ENCODE data around the gene HOXC12.
A peak's percentile ranks its signal among the peaks of the same experiment; 100 is the strongest.

The HOXC12 gene

DNA sequence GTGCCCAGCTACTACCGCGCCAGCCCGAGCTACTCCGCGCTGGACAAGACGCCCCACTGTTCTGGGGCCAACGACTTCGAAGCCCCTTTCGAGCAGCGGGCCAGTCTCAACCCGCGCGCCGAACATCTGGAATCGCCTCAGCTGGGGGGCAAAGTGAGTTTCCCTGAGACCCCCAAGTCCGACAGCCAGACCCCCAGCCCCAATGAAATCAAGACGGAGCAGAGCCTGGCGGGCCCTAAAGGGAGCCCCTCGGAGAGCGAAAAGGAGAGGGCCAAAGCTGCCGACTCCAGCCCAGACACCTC, 30.9 kb downstream of the HOXC12 start:
- no peak for FAIRE-seq

DNA sequence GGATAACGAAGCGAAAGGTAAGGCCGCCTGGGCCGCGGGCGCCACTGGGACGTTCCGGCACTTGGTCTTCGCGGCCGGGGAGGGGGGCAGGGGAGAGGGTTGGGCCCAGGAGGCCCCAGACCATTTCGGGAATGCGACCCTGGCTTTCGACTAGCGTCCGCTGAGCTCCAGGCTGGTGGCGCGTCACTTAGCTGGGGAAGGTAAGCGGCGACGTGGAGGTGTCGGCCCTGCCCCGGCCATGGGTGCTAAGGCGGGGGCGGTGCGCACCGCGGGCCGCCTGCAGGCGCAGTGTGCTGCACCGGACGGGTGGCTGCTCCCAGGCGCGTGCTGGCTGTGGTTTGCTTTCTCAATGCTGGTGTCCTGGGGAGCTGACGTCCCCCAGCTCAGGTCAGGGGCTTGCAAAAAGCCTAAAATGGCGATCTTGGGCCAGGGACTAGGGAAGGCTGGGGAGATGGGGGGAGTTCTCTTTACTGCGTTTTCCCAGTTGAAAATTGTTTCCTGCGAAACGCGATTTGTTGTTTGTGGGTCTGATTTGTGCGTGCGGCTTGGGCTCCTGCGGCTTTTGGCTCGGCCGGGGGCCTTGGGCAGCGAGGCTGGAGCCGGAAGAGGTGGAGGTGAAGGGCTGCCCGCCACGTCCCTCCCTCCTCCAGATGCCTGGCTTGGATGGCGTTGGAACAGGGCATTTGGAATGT, 31.4 kb downstream of the HOXC12 start:
- no peak for FAIRE-seq

DNA sequence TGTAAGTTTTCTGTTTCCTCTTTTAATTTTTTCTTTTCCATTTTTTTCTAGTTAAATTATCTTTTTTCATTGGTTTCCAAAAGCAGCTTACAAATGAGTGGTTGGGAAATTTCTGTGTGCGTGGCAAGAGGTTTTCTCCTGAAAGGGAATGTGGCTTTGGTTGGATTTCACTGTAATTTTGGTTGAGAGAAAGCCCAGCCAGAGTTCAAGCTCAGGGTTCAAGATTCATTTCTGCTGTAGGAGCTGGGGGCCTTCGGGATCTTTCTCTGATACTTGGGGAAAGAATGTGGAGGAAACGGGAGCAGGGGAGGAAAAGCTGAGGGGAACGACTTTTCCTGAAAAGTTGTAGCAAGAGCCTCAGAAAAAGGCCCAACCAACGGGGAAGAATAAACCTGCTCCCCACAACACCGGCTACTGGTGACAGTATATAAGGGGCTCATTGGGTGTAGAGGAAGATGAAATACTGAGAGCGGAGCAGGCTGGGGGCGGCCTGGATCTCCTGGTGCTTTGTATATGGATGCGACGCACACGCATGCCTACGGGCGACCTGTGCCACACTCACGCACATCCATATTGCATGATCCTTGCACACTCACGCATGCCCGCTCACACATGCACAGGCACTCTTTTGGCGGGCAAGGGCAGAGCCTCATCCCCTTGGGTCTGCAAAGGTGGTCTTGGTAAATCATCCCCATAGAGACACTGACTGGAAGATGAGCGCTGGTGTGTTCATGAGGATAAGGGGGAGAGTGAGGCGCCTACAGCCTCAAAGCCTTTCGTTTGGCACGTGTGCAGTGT, 32.2 kb downstream of the HOXC12 start:
- FAIRE-seq, result no peak

DNA sequence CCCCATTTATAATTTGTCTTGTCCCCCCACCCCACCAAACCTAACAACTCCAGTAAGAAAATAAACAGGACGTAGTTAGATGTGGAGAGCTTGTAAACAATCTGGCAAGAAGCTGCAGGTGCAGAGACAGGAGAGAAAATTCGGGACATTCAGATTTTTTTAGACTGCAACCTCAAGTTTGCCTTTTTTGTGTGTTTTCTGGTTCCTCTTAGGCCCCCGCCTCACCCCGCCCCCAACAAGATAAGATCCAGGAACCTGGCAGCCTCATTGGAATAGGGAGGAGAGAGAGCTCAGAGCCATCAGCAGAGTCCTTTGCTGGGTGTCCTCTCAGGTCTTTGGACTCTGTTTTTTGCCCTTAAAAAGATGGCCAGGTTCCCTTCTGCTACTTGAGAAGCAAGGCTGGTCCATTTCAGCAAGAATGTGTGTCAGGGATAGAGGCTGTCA, 33.1 kb downstream of the HOXC12 start:
- FAIRE-seq, result no peak

DNA sequence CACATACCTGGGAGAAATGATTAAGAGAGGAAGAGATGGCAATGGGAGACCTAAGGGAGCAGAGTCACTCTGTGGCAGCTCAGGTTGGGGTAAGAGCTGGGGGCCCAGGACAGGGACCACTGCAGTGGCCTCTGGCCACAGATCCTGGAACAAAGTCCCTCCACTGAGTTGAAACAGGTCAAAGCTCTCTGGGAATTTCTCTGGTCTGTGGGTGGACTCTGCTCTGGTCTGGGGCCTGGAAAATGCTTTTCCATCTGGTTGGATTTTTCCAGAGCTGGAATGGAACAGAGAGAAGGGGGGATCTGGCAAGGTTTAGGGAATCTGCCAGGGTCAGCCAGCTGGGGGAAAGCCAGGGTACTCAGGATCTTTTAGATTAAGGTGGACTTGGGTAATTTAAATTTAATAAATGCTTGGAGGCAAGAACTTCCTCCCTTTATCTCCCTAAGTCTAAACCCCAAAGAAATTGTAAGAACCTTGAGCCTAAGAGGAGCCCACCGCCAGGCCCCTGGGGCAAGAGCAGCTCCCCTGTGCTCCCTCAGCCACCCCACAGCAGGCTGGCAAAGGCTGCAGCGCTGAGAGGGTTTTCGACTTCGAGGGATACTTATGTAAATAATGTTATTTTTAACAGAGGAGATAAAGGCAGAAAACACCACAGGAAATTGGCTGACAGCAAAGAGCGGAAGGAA, 34.0 kb downstream of the HOXC12 start:
- FAIRE-seq, result no peak

DNA sequence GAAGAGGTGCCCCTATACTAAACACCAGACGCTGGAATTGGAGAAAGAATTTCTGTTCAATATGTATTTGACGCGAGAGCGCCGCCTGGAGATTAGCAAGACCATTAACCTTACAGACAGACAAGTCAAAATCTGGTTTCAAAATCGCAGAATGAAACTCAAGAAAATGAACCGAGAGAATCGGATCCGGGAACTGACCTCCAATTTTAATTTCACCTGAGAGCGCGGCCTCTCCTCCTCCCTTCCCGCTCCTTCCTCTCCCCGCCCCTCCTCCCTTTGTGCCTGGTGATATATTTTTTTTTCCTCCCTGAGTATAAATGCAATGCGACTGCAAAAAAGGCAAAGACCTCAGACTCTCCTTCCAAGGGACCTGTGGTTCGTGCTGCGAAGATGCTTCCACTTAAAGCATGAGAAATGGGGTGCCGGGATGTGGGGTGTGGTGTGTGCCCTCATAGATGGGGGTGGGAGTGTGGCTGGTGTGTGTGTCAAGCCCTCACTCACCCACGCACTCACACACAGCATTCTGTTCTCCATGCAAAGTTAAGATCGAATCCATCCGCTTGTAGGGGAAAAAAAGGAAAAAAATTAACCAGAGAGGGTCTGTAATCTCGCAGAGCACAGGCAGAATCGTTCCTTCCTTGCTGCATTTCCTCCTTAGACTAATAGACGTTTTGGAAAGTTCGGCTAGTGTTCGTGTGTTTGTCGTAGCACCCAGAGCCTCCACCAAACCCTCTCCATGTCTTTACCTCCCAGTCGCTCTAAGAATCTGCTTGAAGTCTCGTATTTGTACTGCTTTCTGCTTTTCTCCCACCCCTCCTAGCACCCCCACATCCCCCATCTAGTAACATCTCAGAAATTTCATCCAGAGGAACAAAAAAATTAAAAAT, 34.8 kb downstream of the HOXC12 start:
- FAIRE-seq, result peak; percentile 91

DNA sequence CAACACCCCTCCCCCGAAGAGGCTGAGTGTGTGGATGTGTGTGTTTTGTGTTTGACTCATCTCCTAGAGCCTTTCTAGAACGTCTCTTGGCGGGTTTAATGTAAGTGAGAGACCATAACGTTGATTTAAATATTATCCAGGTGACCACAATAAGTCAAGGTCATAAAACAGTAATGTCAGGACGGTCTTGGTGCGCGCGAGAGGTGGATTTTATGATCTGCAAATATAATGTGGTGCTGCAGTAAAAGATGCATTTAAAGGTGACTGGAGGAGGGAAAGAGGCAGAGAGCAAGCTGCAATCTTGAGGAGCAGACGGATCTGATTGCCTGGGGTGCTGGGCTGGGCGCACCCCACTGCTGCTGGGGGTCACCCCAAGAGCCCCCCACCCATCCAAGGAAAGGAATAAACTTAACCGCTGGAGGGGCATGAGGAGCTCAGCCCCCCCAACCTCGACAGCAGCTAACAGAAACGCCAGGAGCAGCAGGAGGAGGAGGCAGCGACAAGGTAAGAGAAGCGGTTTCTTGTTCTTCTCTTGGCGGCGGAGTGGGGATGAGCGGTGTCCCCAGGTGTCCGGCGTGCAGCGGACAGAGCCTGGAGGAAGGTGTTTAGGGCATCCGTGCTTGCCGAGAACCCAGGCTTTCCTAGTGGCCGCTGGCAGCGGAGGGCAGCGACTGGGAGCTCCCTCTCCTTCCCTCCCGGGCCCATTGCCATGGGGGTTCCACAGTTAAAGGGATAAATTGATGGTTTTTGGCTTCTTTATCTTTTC, 35.8 kb downstream of the HOXC12 start:
- no peak for FAIRE-seq

DNA sequence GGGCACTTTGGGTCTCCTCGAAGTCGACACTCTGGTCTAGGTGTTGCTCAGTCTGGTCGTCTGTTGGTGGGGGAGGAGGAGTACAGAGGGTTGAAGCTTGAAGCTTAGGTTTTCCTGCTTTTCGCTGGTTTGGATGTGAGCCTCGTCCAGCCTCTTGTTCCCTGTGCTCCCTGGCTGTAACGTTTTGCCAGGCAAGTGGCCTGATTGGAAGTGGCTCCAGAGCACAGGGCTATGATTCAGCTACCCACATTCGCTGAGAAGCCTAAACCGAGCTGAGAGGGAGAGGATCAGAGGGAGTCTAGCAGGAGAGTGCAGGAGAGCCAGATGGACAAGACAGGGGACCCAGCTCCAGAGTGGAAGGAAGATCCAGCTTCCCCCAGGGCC, 36.4 kb downstream of the HOXC12 start:
- no peak for FAIRE-seq

DNA sequence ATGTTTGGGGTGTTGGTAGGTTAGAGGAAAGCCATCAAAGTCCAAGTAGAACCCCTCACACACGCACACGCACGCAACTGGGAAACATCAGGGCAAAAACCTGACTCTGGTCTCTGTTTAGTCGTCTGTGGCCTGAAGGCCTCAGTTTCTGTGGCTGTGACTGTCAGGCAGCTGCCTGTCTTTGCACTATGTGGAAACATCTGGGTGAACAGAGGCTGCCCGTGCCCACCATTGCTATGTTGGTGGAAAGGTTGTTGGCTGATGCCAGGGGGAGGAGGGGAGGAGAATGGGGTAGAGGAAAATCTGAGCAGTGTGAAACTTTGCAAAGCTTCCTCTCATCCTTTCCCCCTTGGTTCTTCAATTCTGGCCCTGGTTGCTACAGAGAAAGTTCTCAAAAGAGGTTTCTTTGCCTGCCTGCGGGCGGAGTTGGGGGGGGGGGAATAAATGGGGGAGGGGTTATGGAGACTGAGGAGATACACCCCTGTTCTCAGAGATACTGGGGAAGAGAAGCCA, 37.7 kb downstream of the HOXC12 start:
- FAIRE-seq, result no peak

DNA sequence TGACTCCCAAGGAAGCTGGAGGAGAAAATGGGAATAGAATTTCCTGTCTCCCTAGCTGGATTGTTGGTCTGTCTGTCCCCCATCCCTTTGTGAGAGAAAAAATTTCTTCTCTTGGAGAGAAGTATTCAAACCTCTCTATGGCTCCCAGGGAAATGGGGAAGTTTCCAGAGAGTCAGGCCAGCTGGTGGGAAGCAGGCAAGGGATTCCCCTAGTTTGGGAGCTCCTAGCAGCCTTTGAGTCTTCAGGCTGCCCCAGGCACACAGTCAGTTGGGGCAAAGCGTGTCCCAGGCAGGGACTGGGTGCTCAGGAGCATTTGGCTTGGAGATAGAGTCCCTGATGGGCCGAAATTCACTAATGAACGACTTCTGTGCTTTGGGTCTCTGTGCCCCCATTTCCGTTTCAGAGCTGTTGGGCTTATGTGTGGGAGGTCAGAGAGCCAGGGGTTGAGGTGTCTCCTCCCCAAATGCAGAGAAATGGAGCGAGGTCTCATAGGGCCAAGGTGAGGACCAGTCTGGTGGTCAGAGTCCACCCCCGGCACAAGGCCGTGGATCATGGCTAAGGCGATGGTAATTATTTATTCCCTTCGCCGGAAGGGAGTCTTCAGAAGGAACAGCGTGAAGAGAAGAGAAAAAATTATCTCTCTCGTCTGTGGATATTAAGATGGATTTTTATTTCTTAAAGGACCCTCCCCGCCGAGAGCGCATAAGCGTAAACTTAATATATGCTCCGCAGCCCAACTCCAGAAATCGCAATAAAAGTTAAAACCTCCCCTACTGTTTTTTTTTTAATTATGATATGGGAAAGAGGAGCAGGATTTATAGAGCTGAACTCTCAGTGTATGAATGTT, 38.7 kb downstream of the HOXC12 start:
- FAIRE-seq, result no peak

DNA sequence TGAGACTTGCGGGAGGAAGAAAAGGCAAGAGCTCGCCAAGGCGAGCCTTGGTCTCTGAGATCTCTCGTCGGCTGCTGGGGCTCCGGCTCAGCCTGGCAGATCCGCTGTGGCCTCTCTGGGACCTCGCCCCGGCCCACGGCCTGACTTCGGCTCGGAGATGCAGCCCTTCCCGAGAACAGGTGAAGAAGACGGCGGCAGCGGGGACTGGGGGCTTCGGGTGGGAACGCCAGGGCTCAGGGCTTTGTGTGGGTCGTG, 39.2 kb downstream of the HOXC12 start:
- FAIRE-seq, result no peak

DNA sequence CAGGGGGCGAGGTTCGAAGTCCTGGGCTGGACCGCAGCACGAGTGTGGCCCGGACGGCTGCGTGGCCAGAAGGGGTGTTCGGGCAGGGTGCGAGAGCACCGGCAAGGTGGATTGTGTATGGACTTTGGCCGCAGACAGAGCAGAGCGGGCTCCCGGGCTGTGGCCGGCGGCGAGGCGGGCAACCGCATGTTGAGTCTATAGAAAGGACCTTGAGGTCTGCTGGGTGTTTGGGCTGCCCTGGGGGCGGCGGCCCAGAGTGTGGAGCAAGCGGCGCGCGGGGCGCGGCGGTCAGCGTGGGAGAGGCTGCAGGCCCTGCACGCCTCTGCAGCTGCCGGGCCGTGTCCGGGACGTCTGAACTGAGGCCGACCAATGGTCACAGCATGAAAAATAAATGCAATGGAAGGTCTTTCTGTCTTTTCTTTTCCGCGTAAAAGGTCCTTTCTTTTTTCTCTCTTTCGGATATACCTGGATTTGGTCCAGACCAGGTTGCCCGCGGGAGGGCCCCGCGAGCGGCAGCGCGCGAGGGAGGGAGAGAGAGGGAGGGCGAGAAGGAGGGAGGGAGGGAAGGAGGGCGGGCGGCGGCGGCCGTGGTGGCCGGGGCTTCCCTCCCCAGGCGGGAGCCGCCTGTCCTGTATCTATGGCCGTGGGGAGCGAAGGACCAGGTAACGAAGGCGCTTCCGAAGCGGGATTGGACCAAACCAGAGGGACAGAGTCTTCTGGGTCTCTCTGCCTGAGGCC, 39.7 kb downstream of the HOXC12 start:
- no peak for FAIRE-seq

DNA sequence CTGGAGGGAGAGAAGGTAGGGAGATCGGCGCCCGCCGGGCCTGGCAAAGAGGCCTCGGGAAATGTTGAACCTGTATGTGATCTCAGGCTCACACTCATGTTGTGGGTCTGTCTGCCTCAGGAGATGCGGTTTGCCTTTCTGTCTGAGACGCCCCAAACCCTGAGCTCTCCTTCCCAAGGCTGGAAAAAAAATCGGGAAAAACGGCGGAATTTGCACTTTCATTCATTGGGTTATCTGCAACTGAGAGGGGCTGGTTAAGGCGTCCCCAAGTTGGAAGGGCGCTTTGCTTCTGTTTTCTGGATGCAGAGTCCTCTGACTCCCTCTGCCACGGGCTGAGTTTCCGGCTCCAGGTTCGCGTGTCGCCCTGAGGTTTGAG, 40.3 kb downstream of the HOXC12 start:
- no peak for FAIRE-seq

DNA sequence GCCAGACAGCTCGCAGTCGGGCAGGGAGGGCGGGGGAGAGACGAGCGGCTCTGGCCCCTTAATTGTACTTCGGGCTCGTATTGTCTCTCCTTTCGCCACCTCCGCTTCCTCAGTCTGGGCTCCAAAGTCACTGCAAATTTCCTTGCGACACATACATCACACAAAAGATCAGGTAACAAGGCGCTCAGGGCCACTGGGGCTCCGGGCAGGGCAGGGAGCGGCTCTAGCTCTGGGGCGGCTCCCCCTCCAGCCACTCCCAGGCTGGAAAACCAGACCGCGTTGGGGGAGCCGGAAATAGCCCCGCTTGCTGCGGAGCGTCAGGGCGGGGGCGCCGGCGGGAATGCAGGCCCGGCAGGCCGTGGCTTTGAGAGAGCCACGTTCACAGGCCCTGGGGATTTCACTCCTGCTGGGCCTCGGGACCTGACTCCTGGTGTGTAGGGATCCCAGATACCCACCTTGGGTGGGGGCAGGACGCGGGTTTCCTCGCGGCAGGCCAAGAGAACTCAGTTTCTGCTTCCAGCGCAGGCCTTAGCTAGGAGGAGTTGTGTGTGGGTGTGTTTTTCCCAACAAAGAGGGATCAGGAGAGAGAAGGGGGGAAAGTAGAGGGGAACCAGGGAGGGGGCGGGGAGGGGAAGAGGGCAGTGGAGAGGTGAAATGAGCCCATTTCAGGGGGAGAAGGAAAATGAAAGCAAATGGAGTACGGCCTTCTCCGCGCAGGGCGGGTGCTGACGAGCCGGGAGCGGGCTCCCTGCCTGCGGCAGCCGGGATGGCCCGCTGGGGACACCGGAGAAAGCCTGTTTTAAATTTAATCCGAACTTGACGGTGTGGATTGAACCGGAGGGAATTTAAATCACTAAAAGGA, 40.9 kb downstream of the HOXC12 start:
- no peak for FAIRE-seq

DNA sequence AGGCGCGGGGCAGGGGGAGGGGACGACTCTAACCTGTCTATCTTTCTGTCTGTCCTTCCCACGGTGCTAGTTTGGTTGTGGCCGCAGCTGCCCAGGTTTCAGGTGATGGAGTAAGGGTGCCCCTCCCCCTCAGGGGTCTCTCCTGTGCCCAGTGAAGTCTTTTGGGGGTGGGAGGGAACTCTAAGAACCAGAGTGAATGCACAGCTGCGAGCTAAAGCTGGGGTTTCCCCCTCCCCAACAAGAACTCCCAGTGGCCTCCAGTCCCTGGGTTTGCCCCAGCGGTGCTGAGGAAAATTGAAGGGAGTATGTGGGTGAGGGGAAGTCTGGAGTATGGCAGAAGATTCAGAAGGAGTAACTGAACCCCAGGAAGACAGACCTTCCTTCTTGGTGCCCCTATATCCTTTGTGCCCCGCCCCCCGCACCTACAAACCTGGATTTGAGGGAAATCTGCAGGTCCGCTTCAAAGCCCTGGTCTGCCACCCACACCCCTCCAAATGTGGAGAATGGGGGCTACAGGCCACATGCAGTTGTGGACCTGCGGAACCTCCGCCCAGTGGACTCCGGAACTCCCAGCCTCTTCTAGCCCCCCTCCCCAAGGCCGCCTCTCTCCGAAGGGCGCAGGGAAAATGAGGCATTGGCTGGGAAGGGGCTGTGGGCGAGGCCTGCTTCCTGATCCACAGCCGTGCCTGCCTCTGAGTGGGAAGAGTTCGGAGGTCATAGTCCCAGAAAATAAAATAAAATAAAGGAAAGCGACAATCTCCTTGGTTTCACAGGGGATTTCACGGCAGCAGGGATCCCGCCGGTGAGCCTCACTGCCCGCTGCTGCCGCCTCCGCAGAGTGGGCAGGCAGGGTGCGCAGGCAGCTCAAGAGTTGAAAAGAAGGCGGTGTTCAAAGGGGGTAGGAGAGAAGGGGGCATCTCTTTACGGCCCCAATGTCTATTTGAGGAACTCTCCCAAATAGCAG, 41.8 kb downstream of the HOXC12 start:
- FAIRE-seq, result no peak

DNA sequence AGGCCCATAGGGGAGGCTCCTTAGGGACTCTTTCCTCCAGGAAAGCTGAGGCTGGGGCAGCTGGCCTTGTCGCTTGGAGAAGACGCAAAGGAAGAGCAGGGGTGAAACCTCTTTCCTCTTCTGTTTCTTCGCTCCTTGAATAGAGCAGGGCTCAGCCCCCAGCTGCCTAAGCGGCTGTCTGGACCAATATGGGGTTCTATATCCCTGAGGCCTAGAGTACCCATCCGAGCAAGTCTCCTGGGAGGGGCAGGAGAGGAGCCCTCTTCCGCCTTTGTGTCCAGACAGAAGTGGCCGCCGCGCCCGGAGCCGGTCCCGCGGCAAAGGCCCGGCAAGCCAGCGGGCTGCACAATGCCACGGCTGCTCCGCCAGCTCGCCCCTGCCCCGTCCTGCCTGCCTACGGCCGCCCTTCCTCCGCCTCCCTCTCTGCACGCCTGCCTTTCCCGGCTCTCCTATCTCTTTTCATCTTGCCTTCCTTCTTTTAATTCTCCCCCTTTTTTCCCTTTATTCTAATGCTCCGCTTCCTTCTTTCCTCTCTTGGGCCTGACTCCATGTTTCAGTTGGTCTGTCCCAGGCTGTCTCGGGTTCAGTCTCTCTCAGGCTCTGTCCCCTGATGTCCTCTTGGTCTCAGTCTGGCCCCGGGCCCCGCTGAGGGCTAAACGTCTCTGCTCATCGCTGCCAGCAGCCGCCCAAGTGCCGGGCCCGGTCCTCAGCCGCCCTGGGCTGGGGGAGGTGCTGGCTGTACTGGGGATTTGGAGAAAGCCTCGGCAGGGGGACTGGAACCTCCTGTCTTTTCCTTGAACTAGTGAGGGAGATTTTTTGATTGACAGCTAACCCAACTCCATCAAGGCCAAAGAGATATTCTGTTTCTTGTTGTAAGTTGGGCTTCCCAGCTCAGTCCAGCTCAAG, 42.8 kb downstream of the HOXC12 start:
- FAIRE-seq, result no peak
